Esophagus squamous epithelium (tissue), 5 donors: ENCODE measurements around the gene NOSTRIN. TPM values are rescaled to one million over a fixed set of nuclear protein-coding genes. Genes with fewer than 3 reads are reported as not detected.

Source experiments
- DNase-seq: peaks from one replicate; lab custom pipeline; 2025; lab: John Stamatoyannopoulos, UW
- H3K27ac ChIP-seq, 4 donors: fragments of 200-600 bp; sonication (generic); one replicate each; pipeline ENCODE4 v1.5.1; 2016 to 2019; ENCODE audit warnings: mild to moderate bottlenecking in 1 of 4
- H3K27me3 ChIP-seq, 4 donors: fragments of 200-600 bp; sonication (generic); 1 replicate in 3 of 4; 2 replicates in 1 of 4; pipeline versions ENCODE4 v1.5.1 to v1.6.0; 2017 to 2021; ENCODE audit warnings: antibody characterized with exemption in 1 of 4
- H3K36me3 ChIP-seq, 3 donors: fragments of 200-600 bp; sonication (generic); one replicate each; pipeline ENCODE4 v1.5.1; 2016 to 2019
- H3K4me1 ChIP-seq, 3 donors: fragments of 200-600 bp; sonication (generic); one replicate each; pipeline ENCODE4 v1.5.1; 2017 to 2019
- H3K4me3 ChIP-seq, 4 donors: fragments of 200-600 bp; sonication (generic); 1 replicate in 3 of 4; 2 replicates in 1 of 4; pipeline ENCODE4 v1.5.1; 2016 to 2019; ENCODE audit warnings: mild to moderate bottlenecking in 2 of 4, moderate library complexity in 1 of 4
- H3K9me3 ChIP-seq, 3 donors: fragments of 200-600 bp; sonication (generic); one replicate each; pipeline ENCODE4 v1.5.1; 2016 to 2019
- CTCF ChIP-seq, 6 experiments: fragments of 450-650 bp in 4 of 6; fragments of 200-600 bp in 2 of 6; sonication (generic) in 2 of 6; IDR thresholded peaks; one replicate each; pipeline ENCODE4 v1.5.1; 2016 to 2019; ENCODE audit warnings: antibody characterized with exemption in 6 of 6, mild to moderate bottlenecking in 4 of 6, moderate library complexity in 4 of 6
- POLR2A ChIP-seq, 4 donors: fragments of 450-650 bp; IDR thresholded peaks; one replicate each; pipeline ENCODE4 v1.6.1; 2017; ENCODE audit warnings: antibody characterized with exemption in 4 of 4, mild to moderate bottlenecking in 4 of 4, moderate library complexity in 3 of 4
- WGBS, 2 donors: methylation state at CpG; one replicate each; pipeline ENCODE4 v1.1.5; 2018; 5-methylcytosine and 5-hydroxymethylcytosine counted together
- intact Hi-C: fragments of 100-400 bp; cut with DNase I; formaldehyde crosslinking; loops from one replicate; pipeline ENCODE4 v1.15.0; 2022
- total RNA-seq, 4 donors: library from RNA; depleted of rRNA; stranded (reverse); fragments of >200 nt; gene quantifications; one replicate each; pipeline ENCODE4 v1.1.0, GENCODE V29; 2016
- donor health status: DM: yes; HTN: yes; CAD: no.

NOSTRIN gene
- total RNA-seq, 4 donors from 2014 or later: 0.76 to 15.6 (median 4.2) TPM

DNA sequence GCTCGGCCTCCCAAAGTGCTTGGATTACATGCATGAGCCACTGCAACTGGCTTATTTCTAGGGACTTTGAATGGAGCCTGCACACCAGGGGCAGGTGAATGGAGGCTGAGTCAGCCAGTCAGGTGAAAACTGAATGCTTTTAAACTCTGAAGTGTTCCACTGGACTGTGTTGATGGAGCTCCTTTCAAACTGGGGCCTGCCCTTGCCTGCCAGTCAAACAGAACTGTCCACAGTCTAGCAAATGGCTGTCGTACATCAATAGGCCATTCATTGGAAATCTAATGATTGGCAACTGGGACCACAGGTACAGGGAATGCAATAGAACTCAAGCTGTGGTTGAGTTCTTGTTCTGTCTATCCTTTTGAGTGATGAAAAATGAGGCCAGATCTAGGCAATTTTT is 966 bp upstream of the NOSTRIN start:
- Histone ChIP-seq H3K27ac (peak overlapping the region in 2 of 4 donors; percentile 64 to 80), H3K27me3 (no peaks in the 10 kb centered on the region), H3K4me3 (no peak overlapping the region), H3K36me3 (no peaks in the 10 kb centered on the region), H3K9me3 (no peaks in the 10 kb centered on the region), H3K4me1 (peaks cover 0 to 24% (median 0%) of the 10 kb centered on the region in 3 donors)
- WGBS, 2 donors: 50 to 100% methylated on average over 1 to 2 of the region's 2 CpGs
- TF ChIP-seq POLR2A (IDR thresholded peaks at IDR 0.05) (no peak), CTCF (IDR thresholded peaks at IDR 0.05) (no peak)
- intact Hi-C loops: no loop called here
- no peak for DNase-seq

- TF ChIP-seq POLR2A (IDR thresholded peaks at IDR 0.05) (no peak), CTCF (IDR thresholded peaks at IDR 0.05) (no peak)
- Histone ChIP-seq H3K27me3 (no peaks in the 10 kb centered on the region), H3K4me3 (peak overlapping the region; percentile 0 to 53 (median 26)), H3K36me3 (no peaks in the 10 kb centered on the region), H3K4me1 (peaks cover 0 to 13% (median 0%) of the 10 kb centered on the region in 3 donors), H3K9me3 (no peaks in the 10 kb centered on the region), H3K27ac (peak overlapping the region; percentile 7 to 80 (median 54))
- WGBS, 2 donors: 64 to 69% methylated on average over 5 of the region's 5 CpGs
- no peak for DNase-seq
- intact Hi-C loops: no loop called here
These were observed 655 bp downstream of the NOSTRIN start for GRCh38 chr2:168802859-168803725.

DNA sequence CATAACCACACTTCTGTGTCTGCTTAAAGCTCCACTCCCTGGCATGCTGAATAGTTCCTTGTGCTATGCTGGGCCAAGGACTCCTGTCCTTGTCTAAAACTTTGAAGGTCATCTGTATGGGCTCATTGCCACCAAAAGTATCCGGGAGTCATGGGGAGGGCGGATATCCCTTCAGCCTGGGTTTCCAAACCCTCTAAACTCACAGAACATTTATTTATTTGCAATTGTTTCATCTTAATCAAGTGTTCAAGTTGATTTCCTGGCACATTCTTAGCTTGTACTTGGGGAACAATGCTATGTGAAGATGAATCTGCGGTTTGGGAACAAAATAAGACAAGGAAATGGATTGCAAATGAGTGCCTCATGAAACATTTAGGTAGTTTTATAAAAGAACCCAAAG is 1.8 kb downstream of the NOSTRIN start:
- Histone ChIP-seq H3K27ac (peak overlapping the region in 1 of 4 donors; percentile 64), H3K27me3 (no peaks in the 10 kb centered on the region), H3K9me3 (no peaks in the 10 kb centered on the region), H3K4me1 (peaks cover 0 to 6% (median 0%) of the 10 kb centered on the region in 3 donors), H3K4me3 (peak overlapping the region in 2 of 4 donors; percentile 32 to 53), H3K36me3 (no peaks in the 10 kb centered on the region)
- 69 to 78% methylated on average over 3 of the region's 3 CpGs for WGBS, 2 donors
- no peak for TF ChIP-seq POLR2A (IDR thresholded peaks at IDR 0.05)
- no peak for TF ChIP-seq CTCF (IDR thresholded peaks at IDR 0.05)
- DNase-seq: no peak
- intact Hi-C loops: no loop called here

DNA sequence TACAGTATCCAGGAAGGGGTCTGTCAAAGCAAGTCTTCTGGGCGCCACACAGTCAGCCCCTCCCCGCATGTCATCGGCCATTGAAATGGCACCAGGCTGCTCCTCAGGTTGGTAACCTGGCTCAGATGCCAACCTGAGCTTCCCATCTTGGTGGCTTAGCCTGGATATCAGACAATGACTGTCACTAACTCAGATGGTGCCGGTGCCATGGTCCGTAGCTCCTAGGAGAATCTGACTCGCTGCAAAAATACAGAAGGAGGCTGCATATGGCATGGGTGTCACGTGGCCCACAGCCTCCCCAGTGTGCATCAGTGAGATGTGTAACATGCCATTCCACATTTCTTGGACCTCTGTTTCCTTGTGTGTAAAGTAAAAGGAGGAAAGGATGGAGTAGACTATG is 3.2 kb downstream of the NOSTRIN start:
- no peak overlapping the region for H3K27ac ChIP-seq
- H3K4me1 ChIP-seq: peaks cover 0 to 6% (median 0%) of the 10 kb centered on the region in 3 donors
- TF ChIP-seq POLR2A (IDR thresholded peaks at IDR 0.05): no peak
- no peak for TF ChIP-seq CTCF (IDR thresholded peaks at IDR 0.05)
- peak overlapping the region in 2 of 4 donors; percentile 7 to 17 for H3K4me3 ChIP-seq
- no peaks in the 10 kb centered on the region for H3K27me3 ChIP-seq
- no peaks in the 10 kb centered on the region for H3K9me3 ChIP-seq
- DNase-seq: no peak
- H3K36me3 ChIP-seq: no peaks in the 10 kb centered on the region
- WGBS, 2 donors: 76 to 98% methylated on average over 3 to 5 of the region's 7 CpGs
- intact Hi-C loops: no loop called here

- Histone ChIP-seq H3K4me1 (no peaks in the 10 kb centered on the region), H3K4me3 (no peak overlapping the region), H3K27me3 (no peaks in the 10 kb centered on the region), H3K9me3 (no peaks in the 10 kb centered on the region), H3K36me3 (no peaks in the 10 kb centered on the region), H3K27ac (no peak overlapping the region)
- TF ChIP-seq CTCF (IDR thresholded peaks at IDR 0.05): no peak
- TF ChIP-seq POLR2A (IDR thresholded peaks at IDR 0.05): no peak
- no peak for DNase-seq
- intact Hi-C loops: no loop called here
These were observed 7.1 kb downstream of the NOSTRIN start for GRCh38 chr2:168809537-168809936.
